GM12801 (cell line): ENCODE results near the gene LHX6.

ENCODE experiments used
- CTCF ChIP-seq: IDR thresholded peaks from one replicate; pipeline ENCODE4 v1.5.1; 2011; ENCODE audit warnings: control low read depth; ENCODE audit not compliant: insufficient read length; ENCODE audit errors: extremely low read depth

LHX6 gene

GRCh38 chr9:122186301-122186700 lies 42.5 kb downstream of the LHX6 start:
- no peak for TF ChIP-seq CTCF

GRCh38 chr9:122184551-122184950 lies 44.2 kb downstream of the LHX6 start:
- TF ChIP-seq CTCF = no peak

GRCh38 chr9:122183501-122183900 lies 45.3 kb downstream of the LHX6 start:
- no peak for TF ChIP-seq CTCF

DNA sequence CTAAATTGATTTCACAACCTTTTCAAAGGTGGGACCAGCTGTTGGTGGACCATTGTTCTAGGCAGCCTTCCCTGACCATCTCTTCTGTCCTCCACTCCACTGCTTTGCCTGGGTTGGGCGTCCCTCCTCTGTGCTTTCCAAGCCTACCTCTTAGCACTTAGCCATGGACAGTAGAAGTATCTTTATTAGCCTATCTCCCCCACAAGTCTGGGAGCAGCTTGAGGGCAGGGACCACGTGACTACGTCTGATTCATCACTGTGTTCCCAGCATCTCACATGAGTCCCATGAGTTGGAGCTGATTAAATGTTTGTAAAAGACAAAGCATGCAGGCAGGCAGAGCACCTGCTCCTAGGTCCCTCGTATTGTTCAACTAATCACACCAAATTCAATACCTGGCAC lies 48.1 kb downstream of the LHX6 start:
- no peak for TF ChIP-seq CTCF

- TF ChIP-seq CTCF = no peak
Observed at GRCh38 chr9:122179690-122180074, 49.1 kb downstream of the LHX6 start.

GRCh38 chr9:122179054-122179689 lies 49.6 kb downstream of the LHX6 start:
- TF ChIP-seq CTCF = no peak

DNA sequence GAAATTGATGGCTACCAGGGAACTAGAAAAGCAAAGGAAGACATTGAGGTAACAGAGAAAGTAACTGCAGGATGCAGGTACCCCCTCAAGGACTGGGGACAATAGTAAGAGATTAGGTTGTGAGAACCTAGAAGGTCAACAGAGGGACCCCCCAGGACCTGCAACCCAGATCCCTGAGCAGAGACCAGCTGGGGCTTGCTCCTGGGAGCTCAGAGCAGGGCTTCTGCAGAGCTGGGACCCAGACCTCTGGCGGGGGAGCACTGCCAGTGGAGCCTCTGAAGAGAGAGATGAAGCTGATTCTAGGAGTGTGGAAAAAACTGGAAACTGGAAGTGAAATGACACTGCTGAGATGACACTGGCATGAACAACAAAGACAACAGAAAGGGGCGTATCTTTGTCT lies 51.8 kb downstream of the LHX6 start:
- no peak for TF ChIP-seq CTCF
